ENCODE measurements around the gene DISC1.
"Not testable (repeated sequence)": the region's sequence is repeated elsewhere in the genome, so short reads cannot be mapped to it uniquely, and the experiment has no call there.

DNA sequence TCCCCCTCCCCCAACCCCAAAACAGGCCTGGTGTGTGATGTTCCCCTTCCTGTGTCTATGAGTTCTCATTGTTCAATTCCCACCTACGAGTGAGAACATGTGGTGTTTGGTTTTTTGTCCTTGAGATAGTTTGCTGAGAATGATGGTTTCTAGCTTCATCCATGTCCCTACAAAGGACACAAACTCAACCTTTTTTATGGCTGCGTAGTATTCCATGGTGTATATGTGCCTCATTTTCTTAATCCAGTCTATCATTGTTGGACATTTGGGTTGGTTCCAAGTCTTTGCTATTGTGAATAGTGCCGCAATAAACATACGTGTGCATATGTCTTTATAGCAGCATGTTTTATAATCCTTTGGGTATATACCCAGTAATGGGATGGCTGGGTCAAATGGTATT is 102.4 kb downstream of the DISC1 start:
- TF ChIP-seq EZH2 (IDR thresholded peaks at IDR 0.05; ENCODE audit: insufficient read depth, poor library complexity, severe bottlenecking); EZH2phosphoT487 (IDR thresholded peaks at IDR 0.05; ENCODE audit: insufficient read depth, low read depth): not testable (repeated sequence)

Data from GM23248 (cell line).